Mononuclear cell (primary cell): Measurements from ENCODE around the gene PYGO2. TPM values are rescaled to one million over a fixed set of nuclear protein-coding genes. Genes with fewer than 3 reads are reported as not detected.
A peak's percentile ranks its signal among the peaks of the same experiment; 100 is the strongest.

Source experiments
- H3K27me3 ChIP-seq: 2 replicates; pipeline ENCODE4 v1.6.0; 2011; ENCODE audit warnings: low read length, control low read depth; ENCODE audit not compliant: insufficient read depth
- H3K4me1 ChIP-seq: 2 replicates; pipeline ENCODE4 v1.5.1; 2011; ENCODE audit warnings: mild to moderate bottlenecking, low read length, control low read depth; ENCODE audit not compliant: insufficient read depth
- H3K4me3 ChIP-seq: 2 replicates; pipeline ENCODE4 v1.5.1; 2011; ENCODE audit warnings: mild to moderate bottlenecking, low read length, moderate library complexity
- H3K9me3 ChIP-seq: 2 replicates; pipeline ENCODE4 v1.5.1; 2011; ENCODE audit warnings: low read depth, mild to moderate bottlenecking, control low read depth, low read length
- total RNA-seq: library from RNA; depleted of rRNA; stranded (reverse); fragments of >200 nt; gene quantifications from one replicate; pipeline ENCODE4 v1.2.3, GENCODE V29; 2012

PYGO2 gene
- total RNA-seq, 1 donor, result 13.4 TPM

- H3K9me3 ChIP-seq, result no peaks in the 10 kb centered on the region
- H3K4me1 ChIP-seq, result peaks cover 66% of the 10 kb centered on the region
- no peak overlapping the region for H3K4me3 ChIP-seq
- no peaks in the 10 kb centered on the region for H3K27me3 ChIP-seq
Observed at GRCh38 chr1:154952664-154953063, 8.9 kb downstream of the PYGO2 start.

- Histone ChIP-seq H3K9me3 (no peaks in the 10 kb centered on the region), H3K27me3 (no peaks in the 10 kb centered on the region), H3K4me1 (peaks cover 65% of the 10 kb centered on the region), H3K4me3 (no peak overlapping the region)
Observed at GRCh38 chr1:154951901-154952657, 9.5 kb downstream of the PYGO2 start.

DNA sequence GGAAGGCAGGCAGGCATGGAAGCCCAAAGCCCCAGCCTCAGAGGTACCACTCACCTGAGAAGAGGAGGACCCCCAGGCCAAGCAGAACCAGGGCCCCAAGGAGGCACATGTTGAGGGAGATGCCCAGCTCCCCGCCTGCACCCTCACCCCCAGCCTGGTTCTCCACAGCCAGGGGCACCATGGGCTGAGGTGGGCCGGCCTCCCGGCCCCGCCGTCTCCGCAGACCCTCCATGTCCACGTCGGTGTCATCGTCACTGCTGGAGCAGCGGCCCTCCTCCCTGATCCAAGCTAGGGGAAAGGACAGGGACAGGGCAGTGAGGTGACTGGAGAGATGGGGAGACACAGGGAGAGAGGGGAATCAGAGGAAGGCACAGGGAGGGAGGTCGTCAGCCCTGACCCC is 13.5 kb downstream of the PYGO2 start:
- H3K9me3 ChIP-seq, result no peaks in the 10 kb centered on the region
- no peak overlapping the region for H3K4me3 ChIP-seq
- H3K4me1 ChIP-seq, result peaks cover 50% of the 10 kb centered on the region
- H3K27me3 ChIP-seq, result no peaks in the 10 kb centered on the region

DNA sequence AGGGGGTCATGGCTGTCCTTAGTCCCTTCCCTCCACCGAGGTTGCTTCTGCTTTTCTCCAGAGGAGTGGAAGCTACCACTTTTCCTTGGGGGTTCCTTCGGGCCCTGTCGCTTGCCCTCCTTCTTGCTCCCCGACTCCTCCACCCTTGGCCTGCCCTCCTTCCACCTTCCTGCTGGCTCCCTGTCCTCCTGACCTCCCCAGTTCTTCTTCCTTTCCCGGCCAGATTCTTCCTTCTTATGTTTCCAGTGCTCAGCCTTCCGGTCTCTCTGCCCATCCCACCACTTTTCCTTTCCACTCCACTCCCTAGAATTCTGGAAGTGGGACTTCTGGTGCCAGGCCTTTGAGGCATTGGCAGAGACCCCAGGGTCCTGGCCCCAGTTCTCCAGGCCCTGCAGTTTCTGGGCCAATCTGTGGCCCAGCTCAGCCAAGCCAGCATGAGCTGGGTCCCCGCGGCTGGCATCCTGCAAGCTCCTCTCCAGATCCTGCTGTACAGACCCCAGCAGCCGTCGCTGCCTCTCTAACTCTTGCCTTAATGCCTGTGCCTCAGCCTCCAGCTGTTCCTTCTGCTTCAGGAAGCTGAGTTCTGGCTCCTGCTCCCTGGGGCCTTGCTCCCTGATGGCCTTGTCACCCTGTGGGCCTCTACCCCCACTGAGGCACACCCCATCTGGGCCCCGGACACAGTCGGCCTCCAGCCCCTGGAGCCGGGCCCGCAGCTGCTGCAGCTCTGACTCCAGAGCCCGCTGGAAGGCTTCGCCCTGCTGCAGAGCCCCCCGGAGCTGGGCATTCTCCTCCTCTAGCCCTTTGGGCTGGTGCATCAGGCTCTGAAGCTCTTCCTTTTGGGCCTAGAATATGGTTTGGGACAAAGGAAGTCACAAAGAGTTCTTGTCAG is 15.4 kb downstream of the PYGO2 start:
- Histone ChIP-seq H3K4me3 (no peak overlapping the region), H3K4me1 (peaks cover 50% of the 10 kb centered on the region), H3K27me3 (no peaks in the 10 kb centered on the region), H3K9me3 (no peaks in the 10 kb centered on the region)

GRCh38 chr1:154945160-154945961 is 16.2 kb downstream of the PYGO2 start:
- Histone ChIP-seq H3K4me1 (peaks cover 50% of the 10 kb centered on the region), H3K4me3 (no peak overlapping the region), H3K27me3 (no peaks in the 10 kb centered on the region), H3K9me3 (no peaks in the 10 kb centered on the region)

DNA sequence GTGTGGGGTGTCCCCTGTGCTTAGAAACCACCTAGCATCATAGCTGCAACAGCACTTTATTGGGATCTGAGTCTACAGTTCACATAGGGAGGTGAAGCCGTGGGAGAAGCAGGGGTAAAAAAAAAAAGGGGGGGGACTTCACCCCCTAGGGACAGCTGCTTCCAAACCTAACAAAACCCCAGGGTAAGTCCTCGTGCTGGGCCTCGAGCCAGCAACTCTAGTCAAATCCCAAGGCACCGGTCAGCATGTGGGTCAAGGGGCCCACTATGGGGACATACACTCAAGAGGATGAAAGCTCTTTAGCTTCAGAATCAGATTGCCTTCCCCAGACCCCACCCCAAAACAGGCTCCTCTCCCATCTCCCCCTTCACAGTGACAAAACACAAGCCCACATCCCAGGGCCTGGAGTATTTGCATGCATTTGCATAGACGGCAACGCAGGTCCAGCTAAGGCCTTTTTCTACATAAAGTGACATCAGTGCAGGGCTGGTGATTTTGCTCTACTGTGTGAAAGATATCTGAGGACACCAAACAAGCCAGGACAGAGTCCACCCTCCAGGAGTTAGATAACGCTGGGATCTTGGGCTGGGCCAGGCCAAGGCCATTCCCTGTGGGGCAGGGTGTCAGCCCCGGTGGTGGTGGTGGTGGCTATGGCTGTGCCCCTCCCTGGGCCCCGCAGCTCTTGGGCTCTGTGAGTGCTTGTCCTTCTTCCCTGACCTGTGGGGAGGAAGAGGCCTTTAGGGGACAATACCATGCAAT is 17.0 kb downstream of the PYGO2 start:
- Histone ChIP-seq H3K4me1 (peaks cover 55% of the 10 kb centered on the region), H3K9me3 (no peaks in the 10 kb centered on the region), H3K27me3 (no peaks in the 10 kb centered on the region), H3K4me3 (no peak overlapping the region)

DNA sequence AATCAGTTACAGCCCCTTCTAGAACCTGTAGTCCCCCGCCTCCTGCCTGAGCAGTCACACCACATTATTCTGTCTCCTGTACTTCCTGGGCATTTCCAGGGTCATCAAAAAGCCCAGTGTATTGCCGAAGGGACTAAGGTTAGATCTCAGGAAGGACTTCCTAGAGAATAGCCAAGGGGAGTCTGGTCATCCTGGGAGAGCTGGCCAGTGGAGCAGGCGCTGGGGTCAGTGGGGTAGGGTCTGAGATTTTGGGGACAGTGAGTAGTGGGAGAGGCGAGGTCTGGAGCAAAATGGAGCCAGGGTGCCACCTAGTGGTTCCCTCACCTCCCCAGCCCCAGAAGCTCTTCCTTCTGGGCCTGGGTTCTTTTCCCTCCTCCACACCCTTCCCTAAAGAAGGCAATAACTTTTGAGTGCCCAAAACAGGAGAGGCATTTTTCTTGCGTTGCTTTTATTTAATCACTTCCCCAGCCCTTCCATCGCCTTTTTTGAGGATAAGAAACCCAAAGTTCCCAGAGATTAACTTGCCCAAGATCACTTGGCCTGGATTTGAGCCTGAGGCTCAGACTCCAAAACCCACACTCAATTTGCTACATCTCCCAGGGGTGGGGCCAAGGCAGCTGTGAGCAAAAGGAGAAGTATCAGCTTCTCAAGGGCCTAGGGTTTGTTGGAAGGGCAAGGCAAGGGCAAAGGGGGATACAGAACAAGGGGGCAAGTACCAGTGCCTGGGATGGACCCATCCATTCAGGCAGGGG is 17.8 kb downstream of the PYGO2 start:
- no peaks in the 10 kb centered on the region for H3K27me3 ChIP-seq
- H3K4me1 ChIP-seq, result peaks cover 55% of the 10 kb centered on the region
- H3K4me3 ChIP-seq, result no peak overlapping the region
- H3K9me3 ChIP-seq, result no peaks in the 10 kb centered on the region

- H3K9me3 ChIP-seq, result no peaks in the 10 kb centered on the region
- H3K4me3 ChIP-seq, result no peak overlapping the region
- no peaks in the 10 kb centered on the region for H3K27me3 ChIP-seq
- peaks cover 65% of the 10 kb centered on the region for H3K4me1 ChIP-seq
Observed at GRCh38 chr1:154941333-154942013, 20.1 kb downstream of the PYGO2 start.

- Histone ChIP-seq H3K4me3 (no peak overlapping the region), H3K27me3 (no peaks in the 10 kb centered on the region), H3K9me3 (no peaks in the 10 kb centered on the region), H3K4me1 (peaks cover 72% of the 10 kb centered on the region)
Observed at GRCh38 chr1:154940651-154941194, 20.9 kb downstream of the PYGO2 start.

GRCh38 chr1:154940213-154940560 is 21.4 kb downstream of the PYGO2 start:
- Histone ChIP-seq H3K27me3 (no peaks in the 10 kb centered on the region), H3K4me1 (peaks cover 77% of the 10 kb centered on the region), H3K9me3 (no peaks in the 10 kb centered on the region), H3K4me3 (no peak overlapping the region)

DNA sequence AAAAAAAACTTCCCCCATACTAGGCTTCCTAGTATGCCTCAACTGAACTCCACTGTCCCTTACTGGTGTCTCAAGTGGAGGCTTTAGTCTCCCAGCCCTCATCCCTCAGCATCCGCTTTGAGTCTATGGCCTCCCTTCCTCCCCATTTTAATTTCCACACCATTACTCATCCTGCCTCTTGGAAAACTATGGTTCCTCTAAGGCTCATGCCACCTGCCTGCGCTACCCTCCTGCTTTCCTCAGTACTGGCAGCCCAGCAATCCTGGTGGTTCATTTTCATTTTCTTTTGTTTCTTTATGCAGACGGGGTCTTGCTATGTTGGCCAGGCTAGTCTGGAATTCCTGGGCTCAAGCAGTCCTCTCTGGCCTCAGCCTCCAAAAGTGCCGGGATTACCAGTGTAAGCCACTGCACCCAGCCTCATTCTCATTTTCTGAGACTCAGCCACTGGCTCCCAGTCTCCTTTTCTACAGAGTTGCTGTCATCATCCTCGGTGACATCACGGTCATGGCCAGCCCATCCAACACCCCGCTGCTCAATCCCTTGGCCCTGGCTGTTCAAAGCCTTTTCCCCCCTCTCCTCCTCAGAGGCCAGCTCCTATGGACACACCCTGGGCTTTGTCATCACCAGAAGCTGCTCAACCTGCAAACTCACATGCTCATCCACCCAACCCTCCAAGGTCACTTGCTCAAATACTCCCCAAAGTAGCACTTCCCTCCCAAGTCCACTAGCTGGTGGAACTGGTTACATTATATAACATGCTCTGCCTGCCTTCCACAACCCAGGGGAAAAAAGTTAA is 22.8 kb downstream of the PYGO2 start:
- Histone ChIP-seq H3K27me3 (no peaks in the 10 kb centered on the region), H3K4me3 (no peak overlapping the region), H3K4me1 (peaks cover 65% of the 10 kb centered on the region)

DNA sequence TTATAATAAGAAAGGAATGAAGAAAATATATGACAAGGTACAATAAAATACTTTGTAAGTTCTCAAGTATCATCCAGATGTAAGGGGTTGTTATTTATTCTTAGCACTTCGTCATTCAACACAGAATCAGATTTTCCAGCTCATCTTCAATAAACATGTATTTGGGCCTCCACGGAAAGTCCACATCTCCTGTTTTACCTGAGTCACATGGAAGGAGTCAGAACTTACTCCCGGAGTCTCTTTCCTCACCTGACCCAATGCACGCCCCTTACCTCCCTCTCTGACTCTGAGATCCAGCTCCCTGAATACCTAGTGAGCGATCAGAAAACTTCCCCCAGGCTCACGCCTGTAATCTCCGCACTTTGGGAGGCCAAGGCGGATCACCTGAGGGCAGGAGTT is 23.6 kb downstream of the PYGO2 start:
- H3K4me3 ChIP-seq, result peak overlapping the region; percentile 92
- H3K9me3 ChIP-seq, result no peaks in the 10 kb centered on the region
- H3K4me1 ChIP-seq, result peaks cover 56% of the 10 kb centered on the region
- no peaks in the 10 kb centered on the region for H3K27me3 ChIP-seq

More for the DNA sequence above, 22.8 kb downstream of the PYGO2 start:
- H3K9me3 ChIP-seq, result no peaks in the 10 kb centered on the region
